Endothelial cell of umbilical vein (primary cell): ENCODE measurements around the gene ZDHHC14. TPM values are rescaled to one million over a fixed set of nuclear protein-coding genes. Genes with fewer than 3 reads are reported as not detected.

ENCODE experiments used
- BruUV-seq: library from RNA; stranded (reverse); fragments of 400-500 nt; replicated peaks from 2 replicates; lab custom pipeline; 2021; lab: Mats Ljungman, UMichigan
- CTCF ChIA-PET: fragments of 300-600, 350-600 bp; sonication (Branson Sonifier 250); formaldehyde crosslinking; loops from one replicate; lab custom pipeline; 2021; ENCODE audit warnings: antibody characterized with exemption, inconsistent platforms; lab: Charles Lee
- POLR2A ChIA-PET: fragments of 300-600, 350-600 bp; sonication (Branson Sonifier 250); formaldehyde crosslinking; loops from one replicate; lab custom pipeline; 2021; ENCODE audit warnings: antibody characterized with exemption, inconsistent platforms; lab: Charles Lee
- DNase-seq: peaks from one replicate; pipeline ENCODE4 v3.0.0-alpha.2; 2011; ENCODE audit warnings: low read depth, low spot score
- FAIRE-seq: peaks from 2 replicates; lab custom pipeline; 2011; peaks lifted over from hg19 to GRCh38; lab: Jason Lieb, UNC
- H2AFZ ChIP-seq: 2 replicates; pipeline ENCODE4 v1.6.0; 2012; ENCODE audit warnings: low read depth, low read length, control low read depth, inconsistent platforms
- H3K27ac ChIP-seq: 2 replicates; pipeline ENCODE4 v1.5.1; 2011; ENCODE audit warnings: low read depth, mild to moderate bottlenecking, control low read depth, low read length, moderate library complexity; ENCODE audit not compliant: insufficient read depth
- H3K27me3 ChIP-seq, 2 experiments: 2 replicates each; pipeline versions ENCODE4 v1.6.0 to v1.6.1; 2011; ENCODE audit warnings: low read length in 2 of 2, mixed read lengths in 1 of 2; ENCODE audit not compliant: control insufficient read depth in 2 of 2, insufficient read depth in 2 of 2
- H3K36me3 ChIP-seq, 2 experiments: 2 replicates in 1 of 2; 3 replicates in 1 of 2; pipeline ENCODE4 v1.5.1; 2011; ENCODE audit warnings: low read length in 2 of 2, mild to moderate bottlenecking in 1 of 2, moderate library complexity in 1 of 2; ENCODE audit not compliant: control insufficient read depth in 2 of 2, insufficient read depth in 2 of 2; ENCODE audit errors: extremely low read depth in 1 of 2
- H3K4me1 ChIP-seq: 3 replicates; pipeline ENCODE4 v1.5.1; 2011; ENCODE audit warnings: mild to moderate bottlenecking, low read length; ENCODE audit not compliant: control insufficient read depth, insufficient read depth; ENCODE audit errors: extremely low read depth
- H3K4me2 ChIP-seq: 2 replicates; pipeline ENCODE4 v1.6.1; 2011; ENCODE audit warnings: low read length, control low read depth, mixed read lengths; ENCODE audit not compliant: insufficient read depth
- H3K4me3 ChIP-seq, 3 experiments: fragments of 200-600 bp in 1 of 3; sonication (generic), shearing (Covaris generic) in 1 of 3; replicated peaks in 1 of 3; 2 replicates each; pipeline ENCODE4 v1.5.1; 2011 to 2016; ENCODE audit warnings: control low read depth in 3 of 3, low read length in 3 of 3, mild to moderate bottlenecking in 2 of 3, inconsistent platforms in 1 of 3, low read depth in 1 of 3, moderate library complexity in 1 of 3; ENCODE audit not compliant: insufficient read depth in 1 of 3
- H3K79me2 ChIP-seq: 2 replicates; pipeline ENCODE4 v1.6.0; 2012; ENCODE audit warnings: low read length, inconsistent platforms; ENCODE audit not compliant: control insufficient read depth, insufficient read depth
- H3K9ac ChIP-seq: replicated peaks from 2 replicates; pipeline ENCODE3; 2011; ENCODE audit warnings: low read length, control low read depth; ENCODE audit not compliant: insufficient read depth; ENCODE audit errors: extremely low read depth
- H3K9me1 ChIP-seq: replicated peaks from 3 replicates; pipeline ENCODE4 v1.6.0; 2011; ENCODE audit warnings: mild to moderate bottlenecking, low read length; ENCODE audit not compliant: control insufficient read depth, insufficient read depth; ENCODE audit errors: extremely low read depth
- H3K9me3 ChIP-seq: replicated peaks from 2 replicates; pipeline ENCODE4 v1.5.1; 2012; ENCODE audit warnings: low read length, inconsistent platforms; ENCODE audit not compliant: control insufficient read depth, insufficient read depth
- H4K20me1 ChIP-seq: replicated peaks from 2 replicates; pipeline ENCODE3; 2011; ENCODE audit warnings: mild to moderate bottlenecking, low read length; ENCODE audit not compliant: control insufficient read depth, insufficient read depth; ENCODE audit errors: extremely low read depth
- EZH2 ChIP-seq: IDR thresholded peaks from 2 replicates; pipeline ENCODE4 v1.6.1; 2012; ENCODE audit warnings: borderline replicate concordance, low read depth, mild to moderate bottlenecking, moderate library complexity, low read length, inconsistent platforms; ENCODE audit not compliant: severe bottlenecking
- FOS ChIP-seq: IDR thresholded peaks from 2 replicates; pipeline ENCODE4 v1.6.1; 2011; ENCODE audit warnings: mild to moderate bottlenecking, low read length, moderate library complexity, borderline replicate concordance; ENCODE audit not compliant: insufficient read depth
- GATA2 ChIP-seq: IDR thresholded peaks from 2 replicates; pipeline ENCODE4 v1.7.0; 2011; ENCODE audit warnings: low read depth, mild to moderate bottlenecking, moderate library complexity, mixed read lengths, low read length; ENCODE audit not compliant: insufficient read length, insufficient read depth
- JUN ChIP-seq: IDR thresholded peaks from 2 replicates; pipeline ENCODE4 v1.6.1; 2011; ENCODE audit warnings: borderline replicate concordance, low read depth; ENCODE audit not compliant: insufficient read length, insufficient read depth
- MAX ChIP-seq: IDR thresholded peaks from 2 replicates; pipeline ENCODE4 v1.6.1; 2011; ENCODE audit not compliant: insufficient read depth, insufficient read length
- MYC ChIP-seq: IDR thresholded peaks from one replicate; pipeline ENCODE4 v1.6.1; 2011; ENCODE audit warnings: mild to moderate bottlenecking, low read depth, low read length
- POLR2A ChIP-seq: IDR thresholded peaks from 2 replicates; pipeline ENCODE4 v1.6.1; 2012; ENCODE audit warnings: low read depth, mild to moderate bottlenecking, control low read depth, low read length
- POLR2AphosphoS5 ChIP-seq: IDR thresholded peaks from 2 replicates; pipeline ENCODE4 v1.6.1; 2012; ENCODE audit warnings: low read depth, mild to moderate bottlenecking, control low read depth, low read length, moderate library complexity; ENCODE audit not compliant: insufficient read depth
- dilution Hi-C: fragments of 300-500 bp; cut with MboI; formaldehyde crosslinking; loops from one replicate; pipeline ENCODE4 v1.15.0; 2019; ENCODE audit warnings: low sequenced_read_pairs; ENCODE audit not compliant: extremely low pct_ligation_motif_present
- intact Hi-C: fragments of 100-400 bp; cut with micrococcal nuclease; formaldehyde crosslinking; loops from one replicate; pipeline ENCODE4 v1.10.0; 2022
- polyA plus RNA-seq, 4 experiments: library from polyadenylated mRNA; depleted of rRNA in 3 of 4; stranded (reverse) in 3 of 4; unstranded in 1 of 4; fragments of >200 nt; gene quantifications; 2 replicates each; pipeline versions ENCODE4 v1.2.1 to v1.2.3, GENCODE V29; 2011 to 2012; ENCODE audit warnings: missing spikeins in 1 of 4
- total RNA-seq: library from RNA; stranded (reverse); gene quantifications from 2 replicates; pipeline ENCODE4 v1.2.3, GENCODE V29; 2021
- TF ChIP-seq, protein P1 (sequence below), 2 donors: IDR thresholded peaks; 1 replicate in 1 of 2; 2 replicates in 1 of 2; pipeline ENCODE4 v1.5.1; 2011; ENCODE audit warnings: low read length in 2 of 2, mild to moderate bottlenecking in 2 of 2, moderate library complexity in 2 of 2, control low read depth in 1 of 2, inconsistent platforms in 1 of 2, low read depth in 1 of 2; ENCODE audit not compliant: insufficient read depth in 1 of 2; ENCODE audit errors: extremely low read depth in 1 of 2

Gene ZDHHC14
- total and polyA plus RNA-seq, 2 donors (not counting 3 experiments of a cell fraction or from before 2014, with no cell fraction given), result 23.0 to 25.6 TPM

- Histone ChIP-seq H3K4me1 (no peaks in the 10 kb centered on the region), H3K4me2 (no peak overlapping the region), H3K79me2 (no peaks in the 10 kb centered on the region), H3K36me3 (no peaks in the 10 kb centered on the region), H3K9ac (no peak overlapping the region), H3K9me1 (no peaks in the 10 kb centered on the region), H3K27me3 (no peaks in the 10 kb centered on the region), H3K27ac (no peak overlapping the region), H2AFZ (no peak overlapping the region), H3K4me3 (no peak overlapping the region), H4K20me1 (no peaks in the 10 kb centered on the region), H3K9me3 (no peaks in the 10 kb centered on the region)
- CTCF ChIA-PET, result no interaction called here
- no peak for DNase-seq
- POLR2A ChIA-PET, result no interaction called here
- BruUV-seq, result no TSS peak
- no peak for FAIRE-seq
- intact Hi-C loops, result no loop called here
- TF ChIP-seq MYC, result no peak
- TF ChIP-seq, protein P1, sequence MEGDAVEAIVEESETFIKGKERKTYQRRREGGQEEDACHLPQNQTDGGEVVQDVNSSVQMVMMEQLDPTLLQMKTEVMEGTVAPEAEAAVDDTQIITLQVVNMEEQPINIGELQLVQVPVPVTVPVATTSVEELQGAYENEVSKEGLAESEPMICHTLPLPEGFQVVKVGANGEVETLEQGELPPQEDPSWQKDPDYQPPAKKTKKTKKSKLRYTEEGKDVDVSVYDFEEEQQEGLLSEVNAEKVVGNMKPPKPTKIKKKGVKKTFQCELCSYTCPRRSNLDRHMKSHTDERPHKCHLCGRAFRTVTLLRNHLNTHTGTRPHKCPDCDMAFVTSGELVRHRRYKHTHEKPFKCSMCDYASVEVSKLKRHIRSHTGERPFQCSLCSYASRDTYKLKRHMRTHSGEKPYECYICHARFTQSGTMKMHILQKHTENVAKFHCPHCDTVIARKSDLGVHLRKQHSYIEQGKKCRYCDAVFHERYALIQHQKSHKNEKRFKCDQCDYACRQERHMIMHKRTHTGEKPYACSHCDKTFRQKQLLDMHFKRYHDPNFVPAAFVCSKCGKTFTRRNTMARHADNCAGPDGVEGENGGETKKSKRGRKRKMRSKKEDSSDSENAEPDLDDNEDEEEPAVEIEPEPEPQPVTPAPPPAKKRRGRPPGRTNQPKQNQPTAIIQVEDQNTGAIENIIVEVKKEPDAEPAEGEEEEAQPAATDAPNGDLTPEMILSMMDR (IDR thresholded peaks at IDR 0.05; ENCODE audit: extremely low read depth in 1 of 2, insufficient read depth in 1 of 2, low read depth in 1 of 2, low read length in 2 of 2), result no peak
- TF ChIP-seq FOS, result no peak
- no peak for TF ChIP-seq JUN
- no peak for TF ChIP-seq EZH2
- TF ChIP-seq POLR2A, result no peak
- TF ChIP-seq POLR2AphosphoS5, result no peak
- no peak for TF ChIP-seq GATA2
- TF ChIP-seq MAX, result no peak
- dilution Hi-C loops, result no loop called here
Measured at GRCh38 chr6:157468054-157468453, 87.1 kb downstream of the ZDHHC14 start.
